Left renal cortex interstitium (tissue), 4 donors: ENCODE data around the gene KCNQ1. TPM values are rescaled to one million over a fixed set of nuclear protein-coding genes. Genes with fewer than 3 reads are reported as not detected.

Source experiments
- DNase-seq, 4 donors: peaks; one replicate each; pipeline ENCODE4 v3.0.0-alpha.2; 2013; ENCODE audit warnings: low read depth in 4 of 4, low spot score in 2 of 4, missing footprints in 1 of 4
- polyA plus RNA-seq, 4 donors: library from polyadenylated mRNA; unstranded; fragments of 120-200 nt; gene quantifications; one replicate each; pipeline ENCODE4 v1.2.1, GENCODE V29; 2013; ENCODE audit not compliant: insufficient read length in 4 of 4

The KCNQ1 gene
- polyA plus RNA-seq, 4 donors = 10.4 to 14.8 (median 13.1) TPM

- no peak for DNase-seq
Measured at GRCh38 chr11:2459016-2459725, 14.4 kb downstream of the KCNQ1 start.

GRCh38 chr11:2459796-2460531 lies 15.2 kb downstream of the KCNQ1 start:
- no peak for DNase-seq

- no peak for DNase-seq
Measured at GRCh38 chr11:2460540-2461252, 15.9 kb downstream of the KCNQ1 start.

- DNase-seq = no peak
Measured at GRCh38 chr11:2461253-2461955, 16.6 kb downstream of the KCNQ1 start.

GRCh38 chr11:2461956-2462542 lies 17.2 kb downstream of the KCNQ1 start:
- DNase-seq = no peak

GRCh38 chr11:2462543-2462985 lies 17.8 kb downstream of the KCNQ1 start:
- no peak for DNase-seq

DNA sequence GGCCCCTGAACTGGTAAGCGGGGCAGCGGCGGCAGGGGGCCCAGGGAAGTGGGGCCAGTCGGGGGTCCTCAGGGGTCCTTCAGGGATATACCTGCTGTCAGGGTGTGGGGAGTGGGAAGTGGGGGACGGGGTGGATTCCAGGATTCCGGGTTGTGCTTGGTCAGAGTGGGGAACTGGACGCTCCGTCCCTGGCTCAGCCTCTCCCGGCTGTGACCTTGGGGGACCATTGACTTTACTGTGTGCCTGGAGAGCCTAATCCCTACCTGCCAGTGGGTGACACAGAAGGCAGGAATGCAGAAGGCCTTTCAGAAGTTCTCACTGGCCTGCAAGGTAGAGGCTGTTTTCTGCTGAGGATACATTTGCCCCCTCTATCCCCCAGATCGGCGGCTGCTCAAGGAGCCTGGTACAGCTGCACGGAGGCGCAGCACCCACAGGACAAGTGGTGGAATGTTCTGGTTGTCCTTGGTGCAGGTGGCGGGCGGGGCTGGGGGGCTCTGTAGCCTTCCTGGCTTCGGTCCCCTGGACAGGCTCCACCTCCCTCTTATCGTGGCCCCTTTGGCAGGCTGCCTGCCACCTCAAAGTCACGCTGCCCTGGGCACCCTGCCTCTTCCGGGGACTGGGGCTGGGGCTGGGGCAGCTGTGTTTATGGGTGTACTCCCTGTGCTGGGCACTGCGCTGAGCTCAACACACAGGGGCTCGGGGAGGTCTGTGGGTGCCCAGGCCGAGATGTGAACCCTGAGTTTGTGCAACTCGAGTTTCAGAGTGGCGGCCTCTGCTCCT lies 18.4 kb downstream of the KCNQ1 start:
- no peak for DNase-seq

GRCh38 chr11:2463766-2464277 lies 19.0 kb downstream of the KCNQ1 start:
- no peak for DNase-seq

DNA sequence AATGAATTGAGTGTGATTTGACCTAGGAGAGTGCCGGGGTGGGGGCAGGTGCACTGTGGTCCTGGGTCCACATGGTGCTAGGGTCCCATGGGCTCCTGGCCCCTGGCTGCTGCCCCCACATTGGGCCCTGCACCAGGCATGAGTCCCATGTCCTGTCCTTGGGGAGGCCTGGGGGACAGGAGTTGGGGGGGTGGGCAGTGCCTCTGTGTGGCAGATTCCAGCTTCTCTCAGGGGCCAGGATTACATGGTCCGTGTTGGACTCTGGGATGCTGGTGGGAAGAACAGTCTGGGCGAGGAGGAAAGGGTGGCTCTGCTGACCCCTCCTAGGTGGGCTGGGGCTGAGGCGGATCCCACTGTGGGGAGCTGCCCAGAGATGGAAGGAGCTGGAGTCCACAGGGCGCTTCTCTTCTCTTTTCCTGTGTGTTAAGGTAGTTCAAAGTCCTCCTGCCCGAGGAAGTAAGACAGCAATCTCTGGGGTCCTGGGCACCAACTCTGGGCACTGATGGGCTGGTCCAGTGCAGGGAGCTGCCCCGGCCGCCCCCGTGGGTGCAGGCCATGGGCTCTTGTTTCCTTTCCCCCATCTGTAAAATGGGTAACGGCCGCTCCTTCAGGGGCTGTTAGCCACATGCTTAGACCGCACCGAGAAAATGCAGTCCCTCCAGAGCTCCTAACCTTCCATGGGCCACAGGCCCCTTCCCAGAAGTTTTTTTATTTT lies 19.8 kb downstream of the KCNQ1 start:
- no peak for DNase-seq

DNA sequence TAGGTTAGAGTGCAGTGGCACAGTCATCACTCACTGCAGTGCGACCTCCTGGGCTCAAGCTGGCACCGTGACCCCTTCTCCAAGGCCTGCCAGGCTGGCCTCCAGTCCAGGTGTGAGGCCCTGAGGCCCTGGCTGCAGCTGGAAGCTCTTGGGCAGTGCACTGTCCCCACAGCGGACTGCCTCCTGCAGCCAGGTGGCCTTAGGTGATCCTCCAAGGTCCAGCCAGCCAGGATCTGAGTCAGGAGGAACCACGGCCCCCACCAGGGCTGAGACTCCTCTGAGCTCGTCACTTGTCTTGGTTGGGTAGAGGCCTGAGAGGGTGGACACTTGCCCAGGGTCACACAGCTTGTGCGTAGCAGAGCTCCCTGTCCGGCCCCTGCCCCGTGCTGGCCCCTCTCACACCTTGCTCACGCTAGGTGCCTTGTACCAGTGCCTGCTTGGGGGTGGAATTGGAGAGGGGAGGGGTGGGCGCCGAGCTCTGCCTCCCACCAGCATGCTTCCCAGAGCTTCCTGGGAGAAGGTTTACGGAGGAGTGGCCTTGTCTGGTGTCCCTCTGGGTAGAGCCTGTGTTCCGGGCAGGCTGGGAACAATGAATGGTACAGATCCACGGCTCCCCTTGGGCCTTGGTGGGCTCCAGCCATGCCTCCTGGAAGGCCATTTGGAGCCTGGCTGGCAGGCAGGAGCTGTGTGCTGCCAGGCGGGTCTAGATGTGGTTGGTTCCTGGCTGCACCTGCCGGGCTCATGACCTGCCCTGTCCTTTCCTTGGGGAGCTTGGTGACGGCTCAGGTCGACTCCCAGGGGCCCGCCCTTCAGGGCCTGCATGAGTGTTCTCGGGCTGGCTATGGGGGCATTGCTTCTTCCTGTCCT lies 20.6 kb downstream of the KCNQ1 start:
- no peak for DNase-seq

DNA sequence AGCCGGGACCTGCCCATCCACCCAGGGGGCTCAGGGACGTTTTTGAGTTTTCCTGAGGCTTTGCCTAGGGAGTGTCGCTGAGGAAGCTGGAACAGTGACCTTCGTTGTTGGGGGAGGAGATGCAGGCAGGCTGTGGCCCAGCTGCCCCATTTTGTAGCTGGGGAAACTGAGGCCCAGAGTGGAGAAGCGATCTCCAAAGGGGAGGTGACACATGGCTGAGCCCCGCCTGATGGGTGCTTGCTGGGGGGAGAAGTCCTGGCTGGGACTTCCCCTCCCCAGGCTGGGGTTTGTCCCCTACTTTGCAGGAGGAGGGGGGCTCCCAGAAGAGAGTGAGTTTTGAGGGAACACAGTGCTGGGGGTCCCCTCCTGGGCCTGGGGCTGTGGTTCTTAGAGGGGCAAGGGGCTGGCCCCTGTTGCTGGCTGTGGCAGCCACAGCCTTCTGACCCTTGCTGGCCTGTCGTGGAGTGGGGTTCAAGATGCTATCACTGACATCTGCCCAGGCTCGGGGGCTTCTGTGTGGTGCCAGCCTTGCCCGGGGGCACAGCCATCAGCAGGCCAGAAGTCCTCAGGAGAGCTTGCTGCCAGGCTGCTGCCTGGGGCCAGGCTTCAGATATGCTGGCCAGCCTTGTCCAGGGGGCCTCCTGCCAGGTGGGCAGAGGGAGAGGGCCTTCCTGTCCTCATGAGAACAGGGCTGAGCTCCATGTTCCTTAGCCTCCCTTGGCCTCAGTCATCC lies 21.4 kb downstream of the KCNQ1 start:
- DNase-seq = no peak

DNA sequence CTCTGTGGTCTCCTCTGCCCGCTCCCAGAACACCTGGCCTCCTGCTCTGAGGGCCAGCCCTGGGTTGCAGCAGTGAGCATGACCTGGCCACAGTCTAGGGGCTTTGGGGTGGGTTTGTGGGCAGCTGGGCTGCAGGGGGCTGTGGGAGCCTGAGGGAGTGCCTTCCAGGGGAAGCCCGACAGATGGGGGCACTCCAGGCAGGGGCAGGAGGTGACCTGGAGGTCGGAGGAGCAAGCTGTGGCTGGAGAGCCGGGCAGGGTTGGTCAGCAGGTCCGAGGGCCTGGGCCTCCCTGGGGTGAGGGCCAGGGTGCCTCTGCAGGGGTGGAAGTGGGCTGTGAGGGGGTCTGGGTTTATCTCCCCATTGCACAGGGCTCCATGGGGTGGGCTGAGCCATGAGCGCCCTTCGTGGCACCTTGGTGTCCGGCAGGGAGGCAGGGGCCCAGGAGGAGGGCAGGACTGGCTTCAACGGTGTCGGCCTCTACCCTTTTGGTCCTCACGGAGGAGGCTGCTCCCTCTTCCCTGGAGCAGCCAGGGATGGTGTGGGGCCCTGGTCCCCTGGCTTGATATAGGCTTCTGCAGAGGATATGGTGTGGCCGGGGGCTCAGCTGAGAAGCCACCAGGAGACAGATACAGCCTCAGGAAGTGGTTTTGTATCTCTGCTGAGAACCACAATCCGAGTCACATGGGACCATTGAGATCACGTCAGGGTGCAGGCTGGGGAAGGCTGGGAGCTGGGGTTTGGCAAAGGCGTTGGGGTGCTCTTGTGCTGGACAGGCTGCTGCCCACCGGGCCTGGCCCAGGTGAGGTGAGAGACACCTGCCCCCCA lies 22.3 kb downstream of the KCNQ1 start:
- DNase-seq = no peak

- DNase-seq = no peak
Measured at GRCh38 chr11:2467695-2468055, 22.9 kb downstream of the KCNQ1 start.

- no peak for DNase-seq
Measured at GRCh38 chr11:2468363-2469235, 23.8 kb downstream of the KCNQ1 start.

DNA sequence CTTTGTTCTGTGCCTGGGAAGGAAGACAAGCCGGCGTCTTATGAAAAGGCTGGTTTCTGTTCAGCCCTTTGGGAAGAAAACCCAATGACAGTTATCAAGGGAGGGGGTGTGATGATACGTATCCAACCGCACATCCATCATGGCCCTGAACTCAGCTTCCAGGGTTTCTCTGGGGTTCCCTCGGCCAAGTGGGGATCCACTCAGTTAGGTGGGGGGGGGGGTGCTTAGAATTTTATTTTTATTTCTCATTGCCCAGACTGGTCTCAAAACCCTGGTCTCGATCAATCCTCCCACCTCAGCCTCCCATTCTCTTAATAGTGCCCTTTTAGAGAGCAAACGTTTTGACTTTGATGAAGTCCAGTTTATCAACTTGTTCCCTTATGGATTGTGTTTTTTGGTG lies 25.7 kb downstream of the KCNQ1 start:
- no peak for DNase-seq
